Ascending aorta (tissue), 2 donors: ENCODE data around the gene DLG1. TPM values are rescaled to one million over a fixed set of nuclear protein-coding genes. Genes with fewer than 3 reads are reported as not detected.

ENCODE experiments used
- DNase-seq, 2 donors: peaks; one replicate each; pipeline ENCODE4 v3.0.0-alpha.2; 2019; ENCODE audit warnings: low spot score in 2 of 2
- H3K27ac ChIP-seq, 2 donors: fragments of 200-600 bp; sonication (generic); one replicate each; pipeline ENCODE4 v1.5.1; 2016 to 2017; ENCODE audit warnings: mild to moderate bottlenecking in 1 of 2
- H3K27me3 ChIP-seq: fragments of 200-600 bp; sonication (generic); one replicate; pipeline ENCODE4 v1.5.1; 2017
- H3K36me3 ChIP-seq, 2 donors: fragments of 200-600 bp; sonication (generic); one replicate each; pipeline ENCODE4 v1.5.1; 2016
- H3K4me1 ChIP-seq, 2 donors: fragments of 200-600 bp; sonication (generic); one replicate each; pipeline ENCODE4 v1.5.1; 2016 to 2017; ENCODE audit warnings: mild to moderate bottlenecking in 1 of 2
- H3K4me3 ChIP-seq, 2 donors: fragments of 200-600 bp; sonication (generic); one replicate each; pipeline ENCODE4 v1.5.1; 2016 to 2017; ENCODE audit warnings: mild to moderate bottlenecking in 1 of 2
- H3K9me3 ChIP-seq, 2 donors: fragments of 200-600 bp; sonication (generic); one replicate each; pipeline ENCODE4 v1.5.1; 2016
- intact Hi-C: fragments of 100-400 bp; cut with DNase I; formaldehyde crosslinking; loops from one replicate; pipeline ENCODE4 v1.15.1; 2023
- total RNA-seq: library from RNA; depleted of rRNA; stranded (reverse); fragments of >200 nt; gene quantifications from one replicate; pipeline ENCODE4 v1.1.0, GENCODE V29; 2016
- TF ChIP-seq, protein P1 (sequence below), 3 experiments: fragments of 200-600 bp in 2 of 3; fragments of 450-650 bp in 1 of 3; sonication (generic) in 2 of 3; IDR thresholded peaks; one replicate each; pipeline ENCODE4 v1.5.1; 2016 to 2019; ENCODE audit warnings: antibody characterized with exemption in 3 of 3, mild to moderate bottlenecking in 1 of 3, moderate library complexity in 1 of 3

DLG1 gene
- total RNA-seq, 1 donor from 2014 or later, result 31.0 TPM

DNA sequence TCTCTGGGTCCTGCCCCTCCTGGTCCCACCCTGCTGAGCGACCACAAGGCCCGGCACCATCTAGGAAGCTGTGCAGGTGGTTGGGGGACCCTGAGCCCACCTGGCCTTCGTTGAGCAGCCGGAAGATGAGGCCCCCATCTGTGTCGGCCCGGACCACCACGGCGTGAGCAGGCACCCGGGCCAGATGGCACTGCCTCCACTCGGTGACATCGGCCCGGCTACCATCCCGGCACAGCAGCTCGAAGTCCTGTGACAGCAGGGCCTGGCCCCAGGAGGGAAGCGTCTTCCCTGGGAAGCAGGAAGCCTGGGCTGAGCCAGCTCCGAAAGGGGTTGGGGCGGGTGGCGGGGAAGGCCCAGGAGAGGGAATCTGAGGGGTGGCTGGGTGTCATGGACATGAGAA is 281.4 kb downstream of the DLG1 start:
- H3K27me3 ChIP-seq, result no peaks in the 10 kb centered on the region
- no peak overlapping the region for H3K4me3 ChIP-seq
- H3K36me3 ChIP-seq, result no peaks in the 10 kb centered on the region
- no peak overlapping the region for H3K27ac ChIP-seq
- TF ChIP-seq, protein P1, sequence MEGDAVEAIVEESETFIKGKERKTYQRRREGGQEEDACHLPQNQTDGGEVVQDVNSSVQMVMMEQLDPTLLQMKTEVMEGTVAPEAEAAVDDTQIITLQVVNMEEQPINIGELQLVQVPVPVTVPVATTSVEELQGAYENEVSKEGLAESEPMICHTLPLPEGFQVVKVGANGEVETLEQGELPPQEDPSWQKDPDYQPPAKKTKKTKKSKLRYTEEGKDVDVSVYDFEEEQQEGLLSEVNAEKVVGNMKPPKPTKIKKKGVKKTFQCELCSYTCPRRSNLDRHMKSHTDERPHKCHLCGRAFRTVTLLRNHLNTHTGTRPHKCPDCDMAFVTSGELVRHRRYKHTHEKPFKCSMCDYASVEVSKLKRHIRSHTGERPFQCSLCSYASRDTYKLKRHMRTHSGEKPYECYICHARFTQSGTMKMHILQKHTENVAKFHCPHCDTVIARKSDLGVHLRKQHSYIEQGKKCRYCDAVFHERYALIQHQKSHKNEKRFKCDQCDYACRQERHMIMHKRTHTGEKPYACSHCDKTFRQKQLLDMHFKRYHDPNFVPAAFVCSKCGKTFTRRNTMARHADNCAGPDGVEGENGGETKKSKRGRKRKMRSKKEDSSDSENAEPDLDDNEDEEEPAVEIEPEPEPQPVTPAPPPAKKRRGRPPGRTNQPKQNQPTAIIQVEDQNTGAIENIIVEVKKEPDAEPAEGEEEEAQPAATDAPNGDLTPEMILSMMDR (IDR thresholded peaks at IDR 0.05), result no peak
- intact Hi-C loops, result no loop called here
- no peaks in the 10 kb centered on the region for H3K4me1 ChIP-seq
- no peak for DNase-seq
- H3K9me3 ChIP-seq, result no peaks in the 10 kb centered on the region

DNA sequence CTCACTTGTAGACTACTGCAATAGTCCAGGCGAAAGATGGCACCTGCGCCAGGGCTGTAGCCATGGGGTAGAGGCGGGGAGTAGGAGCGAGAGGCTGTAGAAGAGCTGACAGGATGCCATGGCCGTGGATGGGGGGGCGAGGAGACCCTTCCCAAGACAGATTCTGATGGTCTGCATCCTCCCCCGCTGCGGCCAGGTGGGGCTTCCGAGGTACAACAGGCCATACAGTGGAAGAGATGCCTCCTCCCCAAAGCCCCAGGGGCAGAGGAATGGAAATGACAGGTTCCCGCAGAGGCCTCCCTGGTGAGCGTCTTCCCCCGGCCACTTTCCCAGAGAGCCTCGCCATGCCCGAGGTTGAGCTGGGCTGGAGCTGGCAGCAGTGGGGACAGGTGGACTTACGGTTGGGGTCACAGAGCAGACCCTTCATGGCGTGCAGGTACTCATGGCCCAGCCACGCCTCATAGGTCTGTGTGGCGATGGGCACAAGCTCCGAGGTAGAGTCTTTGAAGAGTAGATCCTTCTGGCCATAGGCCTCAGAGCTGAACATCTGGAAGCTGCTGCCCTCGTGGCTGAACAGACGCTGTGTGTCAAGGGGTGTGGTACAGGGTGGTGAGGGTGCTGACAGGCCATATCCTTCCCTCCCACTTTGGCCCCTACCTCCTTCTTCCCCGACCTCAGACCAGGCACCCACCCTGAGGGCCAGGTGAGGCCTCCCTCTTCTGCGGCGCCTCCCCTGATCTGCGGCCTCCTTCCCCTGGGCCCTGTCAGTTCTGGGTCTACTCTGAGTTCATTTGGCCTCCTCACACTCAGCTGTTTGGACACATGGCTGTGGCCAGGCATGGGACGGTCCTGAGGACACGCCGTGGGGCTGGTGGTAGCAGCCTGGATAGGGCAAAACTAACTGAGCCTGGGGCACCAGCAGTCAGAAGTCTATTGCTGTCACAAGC is 282.3 kb downstream of the DLG1 start:
- H3K9me3 ChIP-seq, result no peaks in the 10 kb centered on the region
- no peak overlapping the region for H3K4me3 ChIP-seq
- intact Hi-C loops, result no loop called here
- no peaks in the 10 kb centered on the region for H3K27me3 ChIP-seq
- no peaks in the 10 kb centered on the region for H3K36me3 ChIP-seq
- TF ChIP-seq, protein P1 (IDR thresholded peaks at IDR 0.05), result no peak
- H3K27ac ChIP-seq, result no peak overlapping the region
- DNase-seq, result no peak
- no peaks in the 10 kb centered on the region for H3K4me1 ChIP-seq

DNA sequence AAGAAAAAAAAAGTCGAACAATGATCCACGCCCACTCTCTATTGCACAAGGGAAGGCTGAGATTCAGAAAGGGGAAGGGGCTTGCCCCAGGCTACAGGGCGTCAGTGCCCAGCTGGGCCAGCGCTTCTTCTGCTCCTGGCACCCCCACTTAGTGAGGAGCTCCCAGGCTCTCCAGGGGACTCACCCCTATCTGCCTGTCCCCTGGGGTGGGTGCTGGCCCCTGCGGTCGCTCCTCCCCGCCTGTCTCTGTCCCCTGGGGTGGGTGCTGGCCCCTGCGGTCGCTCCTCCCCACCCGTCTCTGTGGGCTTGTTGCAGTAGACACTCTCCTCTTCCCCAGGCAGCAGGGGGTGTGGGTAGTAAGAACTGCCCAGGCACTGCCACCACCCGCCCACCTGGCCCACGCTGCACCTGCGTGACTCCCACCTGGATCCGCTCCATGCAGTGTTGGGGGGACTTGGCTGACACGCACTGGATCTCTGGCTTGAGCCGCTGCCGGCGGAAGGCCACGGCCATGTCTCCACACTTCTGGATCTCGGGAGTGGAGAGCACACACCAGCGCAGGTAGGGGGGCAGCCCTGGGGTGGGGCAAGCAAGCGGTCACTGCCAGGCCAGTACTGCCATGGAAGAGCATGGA is 283.4 kb downstream of the DLG1 start:
- TF ChIP-seq, protein P1 (IDR thresholded peaks at IDR 0.05), result no peak
- H3K27me3 ChIP-seq, result no peaks in the 10 kb centered on the region
- H3K9me3 ChIP-seq, result no peaks in the 10 kb centered on the region
- no peak overlapping the region for H3K27ac ChIP-seq
- H3K36me3 ChIP-seq, result no peaks in the 10 kb centered on the region
- H3K4me1 ChIP-seq, result no peaks in the 10 kb centered on the region
- H3K4me3 ChIP-seq, result no peak overlapping the region
- intact Hi-C loops, result no loop called here
- DNase-seq, result no peak

DNA sequence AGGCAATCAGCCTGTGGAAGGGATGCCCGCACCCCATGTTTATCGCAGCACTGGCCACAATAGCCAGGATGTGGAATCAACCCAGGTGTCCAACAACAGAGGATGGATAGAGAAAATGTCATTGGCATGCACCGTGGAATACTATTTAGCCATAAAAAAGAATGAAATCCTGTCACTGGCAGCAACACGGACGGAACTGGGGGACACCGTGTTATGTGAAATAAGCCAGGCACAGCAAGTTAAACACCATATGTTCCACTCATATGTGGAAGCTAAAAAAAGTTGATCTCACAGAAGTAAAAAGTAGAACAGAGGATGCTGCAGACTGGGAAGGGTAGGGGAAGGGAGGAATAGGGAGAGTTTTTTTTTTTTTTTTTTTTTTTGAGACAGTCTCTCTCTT is 284.4 kb downstream of the DLG1 start:
- H3K4me3 ChIP-seq, result no peak overlapping the region
- intact Hi-C loops, result no loop called here
- H3K9me3 ChIP-seq, result no peaks in the 10 kb centered on the region
- no peaks in the 10 kb centered on the region for H3K36me3 ChIP-seq
- H3K27ac ChIP-seq, result no peak overlapping the region
- no peaks in the 10 kb centered on the region for H3K4me1 ChIP-seq
- H3K27me3 ChIP-seq, result no peaks in the 10 kb centered on the region
- TF ChIP-seq, protein P1 (IDR thresholded peaks at IDR 0.05), result no peak
- DNase-seq, result no peak

DNA sequence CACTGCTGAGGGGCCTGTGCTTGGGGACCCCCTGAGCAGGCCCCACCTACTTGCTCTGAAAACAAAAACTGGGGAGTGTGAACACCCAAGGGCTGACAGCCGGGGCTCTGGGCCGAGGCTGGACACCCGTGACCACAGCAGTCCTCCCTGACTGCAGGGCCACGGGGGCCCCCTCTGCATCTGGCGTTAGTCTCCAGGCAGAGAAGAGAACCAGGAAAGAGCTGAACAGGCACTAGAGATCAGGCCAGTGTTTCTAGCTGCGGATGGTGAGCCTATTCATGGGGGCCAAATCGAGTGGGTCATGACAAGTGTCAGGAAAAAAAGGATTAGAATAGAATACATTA is 285.9 kb downstream of the DLG1 start:
- no peak for DNase-seq
- TF ChIP-seq, protein P1 (IDR thresholded peaks at IDR 0.05), result no peak
- Histone ChIP-seq H3K27me3 (no peaks in the 10 kb centered on the region), H3K9me3 (no peaks in the 10 kb centered on the region), H3K4me1 (no peaks in the 10 kb centered on the region), H3K36me3 (no peaks in the 10 kb centered on the region), H3K27ac (no peak overlapping the region), H3K4me3 (no peak overlapping the region)
- intact Hi-C loops, result no loop called here
